GM12878 (cell line): ENCODE results near the gene TGFBR3. TPM values are rescaled to one million over a fixed set of nuclear protein-coding genes. Genes with fewer than 3 reads are reported as not detected.

Experiments used
- ATAC-seq: fragments of 200-7000 bp; cut with Tn5 transposase; 3 replicates; pipeline ENCODE4 v1.9.1; 2020; ENCODE audit warnings: mild to moderate bottlenecking, moderate library complexity
- BruUV-seq: library from RNA; stranded (reverse); fragments of 400-500 nt; replicated peaks from 2 replicates; lab custom pipeline; 2021; lab: Mats Ljungman, UMichigan
- CTCF ChIA-PET: fragments of 300-600 bp; sonication (Branson Sonifier 250); formaldehyde crosslinking; extraction: SDS; loops from one replicate; lab custom pipeline; 2021; ENCODE audit warnings: inconsistent platforms; lab: Yijun Ruan, JAX
- POLR2A ChIA-PET: fragments of 350-600 bp; formaldehyde crosslinking; extraction: SDS; loops from one replicate; lab custom pipeline; 2021; ENCODE audit warnings: inconsistent platforms; lab: Charles Lee
- RAD21 ChIA-PET: fragments of 300-600 bp; sonication (Branson Sonifier 250); formaldehyde crosslinking; loops from one replicate; lab custom pipeline; 2023; ENCODE audit warnings: antibody characterized with exemption; ENCODE audit not compliant: unreplicated experiment; lab: Charles Lee
- SMC1A ChIA-PET: fragments of 300-600 bp; sonication (Branson Sonifier 250); formaldehyde crosslinking; loops from one replicate; lab custom pipeline; 2023; ENCODE audit not compliant: unreplicated experiment, uncharacterized antibody; lab: Charles Lee
- DNase-seq: peaks from one replicate; pipeline ENCODE4 v3.0.0-alpha.2; 2011; ENCODE audit warnings: low read depth, low spot score
- FAIRE-seq: peaks from 3 replicates; lab custom pipeline; 2011; peaks lifted over from hg19 to GRCh38; lab: Jason Lieb, UNC
- H2AFZ ChIP-seq: 2 replicates; pipeline ENCODE4 v1.6.0; 2011; ENCODE audit warnings: low read depth, low read length, control low read depth; ENCODE audit not compliant: control insufficient read depth
- H3K27ac ChIP-seq: 2 replicates; pipeline ENCODE4 v1.5.1; 2011; ENCODE audit warnings: control low read depth; ENCODE audit not compliant: control insufficient read depth, insufficient read depth
- H3K27me3 ChIP-seq, 2 experiments: replicated peaks in 1 of 2; 2 replicates each; pipeline versions ENCODE4 v1.6.0 to v1.6.1; 2011; ENCODE audit warnings: low read length in 1 of 2; ENCODE audit not compliant: control insufficient read depth in 2 of 2, insufficient read depth in 2 of 2
- H3K36me3 ChIP-seq, 2 experiments: 2 replicates each; pipeline ENCODE4 v1.5.1; 2011; ENCODE audit warnings: low read length in 1 of 2; ENCODE audit not compliant: control insufficient read depth in 2 of 2, insufficient read depth in 2 of 2
- H3K4me1 ChIP-seq: 2 replicates; pipeline ENCODE4 v1.6.1; 2011; ENCODE audit warnings: mild to moderate bottlenecking, low read length, moderate library complexity, mixed read lengths; ENCODE audit not compliant: control insufficient read depth, insufficient read depth
- H3K4me2 ChIP-seq: 2 replicates; pipeline ENCODE4 v1.6.0; 2011; ENCODE audit warnings: control low read depth; ENCODE audit not compliant: control insufficient read depth, insufficient read depth
- H3K4me3 ChIP-seq: fragments of 200-600 bp; sonication (generic); 2 replicates; pipeline ENCODE4 v1.5.1; 2016
- H3K79me2 ChIP-seq: 2 replicates; pipeline ENCODE4 v1.6.0; 2011; ENCODE audit warnings: low read length; ENCODE audit not compliant: control insufficient read depth, insufficient read depth
- H3K9ac ChIP-seq: 2 replicates; pipeline ENCODE4 v1.8.0; 2011; ENCODE audit warnings: low read length, control low read depth, mixed read lengths; ENCODE audit not compliant: control insufficient read depth, insufficient read depth
- H3K9me3 ChIP-seq: replicated peaks from 3 replicates; pipeline ENCODE4 v1.5.1; 2011; ENCODE audit warnings: mild to moderate bottlenecking, low read length; ENCODE audit not compliant: control insufficient read depth, insufficient read depth
- H4K20me1 ChIP-seq: 2 replicates; pipeline ENCODE4 v1.6.0; 2011; ENCODE audit not compliant: control insufficient read depth, insufficient read depth
- ATF2 ChIP-seq: IDR thresholded peaks from 2 replicates; pipeline ENCODE4 v1.6.1; 2012; ENCODE audit warnings: low read length, inconsistent platforms
- ELK1 ChIP-seq: IDR thresholded peaks from 2 replicates; pipeline ENCODE4 v1.6.1; 2012; ENCODE audit warnings: low read depth, low read length, improper control_type of control experiment
- IKZF2 ChIP-seq, 2 experiments: fragments of 450-650 bp; IDR thresholded peaks; 2 replicates each; pipeline ENCODE4 v1.6.1; 2017; ENCODE audit warnings: mild to moderate bottlenecking in 2 of 2, moderate library complexity in 2 of 2
- MEF2B ChIP-seq: fragments of 450-650 bp; IDR thresholded peaks from 2 replicates; pipeline ENCODE4 v1.6.1; 2018; ENCODE audit warnings: mild to moderate bottlenecking, moderate library complexity; ENCODE audit not compliant: partially characterized antibody, poor library complexity, severe bottlenecking
- NR2C1 ChIP-seq: fragments of 450-650 bp; IDR thresholded peaks from 2 replicates; pipeline ENCODE4 v1.6.1; 2017; ENCODE audit warnings: antibody characterized with exemption, mild to moderate bottlenecking, moderate library complexity
- SUPT20H ChIP-seq: IDR thresholded peaks from 2 replicates; pipeline ENCODE4 v1.6.1; 2011; ENCODE audit warnings: low read depth, mild to moderate bottlenecking, low read length, moderate library complexity, borderline replicate concordance; ENCODE audit not compliant: control insufficient read depth
- TCF12 ChIP-seq: IDR thresholded peaks from 2 replicates; pipeline ENCODE4 v1.6.1; 2011; ENCODE audit warnings: low read depth, mild to moderate bottlenecking, low read length
- USF1 ChIP-seq: IDR thresholded peaks from 2 replicates; pipeline ENCODE4 v1.6.1; 2011; ENCODE audit warnings: borderline replicate concordance, low read depth, mild to moderate bottlenecking, moderate library complexity, mixed read lengths, low read length; ENCODE audit not compliant: insufficient read depth; ENCODE audit errors: extremely low read length
- ZNF217 ChIP-seq: fragments of 450-650 bp; IDR thresholded peaks from 2 replicates; pipeline ENCODE4 v1.6.1; 2017; ENCODE audit warnings: antibody characterized with exemption, mild to moderate bottlenecking
- ZNF687 ChIP-seq: fragments of 450-650 bp; IDR thresholded peaks from 2 replicates; pipeline ENCODE4 v1.6.1; 2017; ENCODE audit warnings: mild to moderate bottlenecking, moderate library complexity
- WGBS: methylation state at CpG from one replicate; pipeline ENCODE4 v1.1.6; 2016; ENCODE audit warnings: low lambda C conversion rate; ENCODE audit not compliant: insufficient replicate concordance, insufficient coverage; ENCODE audit errors: missing lambda C conversion rate; 5-methylcytosine and 5-hydroxymethylcytosine counted together
- in situ Hi-C: fragments of 300-500 bp; cut with MboI; formaldehyde crosslinking; loops from 9 replicates; pipeline ENCODE4 v1.14.3; 2018; ENCODE audit warnings: mixed read lengths
- intact Hi-C: fragments of 100-400 bp; cut with micrococcal nuclease; formaldehyde crosslinking; loops from one replicate; pipeline ENCODE4 v1.14.2; 2022; ENCODE audit not compliant: unreplicated experiment
- polyA plus RNA-seq, 11 experiments: library from polyadenylated mRNA; depleted of rRNA in 4 of 11; unstranded in 6 of 11; stranded (reverse) in 5 of 11; fragments of >200 nt; fragmentation: Nextera tagmentation in 4 of 11; fragmentation: Illumina TruSeq in 1 of 11; extraction: Ambion mirVana in 4 of 11; extraction: Trizol in 1 of 11; gene quantifications; 1 replicate in 1 of 11; 2 replicates in 10 of 11; pipeline versions ENCODE4 v1.2.1 to v1.2.3, GENCODE V29; 2011 to 2016; ENCODE audit warnings: inconsistent platforms in 2 of 11, missing spikeins in 2 of 11, low read depth in 1 of 11
- total RNA-seq, 4 experiments: library from RNA; depleted of rRNA in 3 of 4; stranded (reverse); fragments of >200 nt in 3 of 4; fragmentation: Illumina TruSeq in 1 of 4; extraction: Trizol in 1 of 4; gene quantifications; 2 replicates each; pipeline versions ENCODE4 v1.2.1 to v1.2.3, GENCODE V29; 2013 to 2021

Gene TGFBR3
- total and polyA plus RNA-seq, 10 of the 15 experiments (the other 5 are each of a cell fraction or from before 2014, with no cell fraction given): 2.7 to 16.5 (median 12.6) TPM

GRCh38 chr1:91851130-91852010, 34.6 kb downstream of the TGFBR3 start:
- BruUV-seq: no TSS peak
- no peaks in the 10 kb centered on the region for H4K20me1 ChIP-seq

More at GRCh38 chr1:91851130-91852010, 34.6 kb downstream of the TGFBR3 start:
- intact Hi-C loops (no loop called here), in situ Hi-C loops (no loop called here)
- ATAC-seq (no peak), DNase-seq (no peak), FAIRE-seq (no peak)
- Histone ChIP-seq H3K4me2 (no peak overlapping the region), H3K27ac (no peak overlapping the region), H3K27me3 (no peaks in the 10 kb centered on the region), H3K9ac (no peak overlapping the region), H3K36me3 (no peaks in the 10 kb centered on the region), H3K79me2 (no peaks in the 10 kb centered on the region), H2AFZ (no peak overlapping the region), H3K4me3 (no peak overlapping the region), H3K9me3 (no peaks in the 10 kb centered on the region), H3K4me1 (no peaks in the 10 kb centered on the region)
- ChIA-PET RAD21 (no interaction called here), SMC1A (no interaction called here), CTCF (interaction anchor here (0.8 to 0.9 kb wide), 3 partner anchors 9 to 142 kb away, joined by 3 to 4 read pairs (median 3); no protein-coding TSS in a partner anchor), POLR2A (no interaction called here)
- TF ChIP-seq IKZF2 (IDR thresholded peaks at IDR 0.05) (no peak), ELK1 (no peak), USF1 (no peak), ZNF687 (no peak), TCF12 (no peak), NR2C1 (no peak), ZNF217 (no peak), ATF2 (no peak), SUPT20H (no peak), MEF2B (no peak)
- 82% methylated on average over 13 of the region's 13 CpGs for WGBS
